ENCODE data around the gene DES. TPM values are rescaled to one million over a fixed set of nuclear protein-coding genes. Genes with fewer than 3 reads are reported as not detected.

The DES gene
- total and polyA plus RNA-seq, 2 of the 13 experiments (the other 11 are each of a cell fraction or from before 2014, with no cell fraction given) = not detected

DNA sequence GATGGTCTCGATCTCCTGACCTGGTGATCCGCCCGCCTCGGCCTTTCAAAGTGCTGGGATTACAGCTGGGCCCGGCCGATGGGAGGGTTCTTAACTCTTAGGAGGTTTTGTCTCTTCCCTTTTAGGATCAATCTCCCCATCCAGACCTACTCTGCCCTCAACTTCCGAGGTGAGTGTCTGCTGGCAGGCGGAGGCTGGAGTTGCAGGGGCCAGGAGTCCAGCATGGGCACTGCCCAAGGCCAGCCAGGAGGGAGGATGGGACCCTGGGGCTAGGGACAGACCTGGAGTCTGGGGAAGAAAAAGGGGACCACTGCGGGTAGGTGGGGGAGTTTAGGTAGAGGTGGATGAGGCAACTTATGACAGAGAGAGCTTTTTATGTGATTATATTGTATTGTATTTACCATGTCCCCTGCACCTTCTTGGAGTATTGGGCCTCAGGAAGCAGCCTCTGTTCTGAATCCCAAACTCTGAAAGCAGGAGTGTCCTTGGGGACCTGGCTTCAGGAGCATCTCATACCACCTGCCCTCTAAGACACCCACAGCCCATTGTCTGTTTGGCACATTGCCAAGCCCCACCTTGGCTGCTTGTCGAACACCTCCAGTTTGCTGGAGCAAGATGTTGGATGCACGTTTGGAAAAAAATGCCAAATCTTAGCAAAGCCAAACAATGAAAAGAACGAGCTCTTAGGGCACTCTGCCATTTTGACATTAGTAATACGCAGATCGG lies 5.6 kb downstream of the DES start:
- Histone ChIP-seq H4K20me1 (ENCODE audit: insufficient read depth, low read length) (no peaks in the 10 kb centered on the region), H3K79me2 (ENCODE audit: insufficient read depth, low read length) (no peaks in the 10 kb centered on the region), H3K27ac (ENCODE audit: extremely low read length, insufficient read depth, low read length) (no peak overlapping the region), H3K9ac (ENCODE audit: insufficient read depth, low read depth, low read length) (no peak overlapping the region), H3K36me3 (replicated peaks in 1 of 2; ENCODE audit: control insufficient read depth in 1 of 2, insufficient read depth in 2 of 2, low read length in 2 of 2) (no peaks in the 10 kb centered on the region), H3K4me3 (replicated peaks in 1 of 3; ENCODE audit: insufficient read depth in 1 of 3, low read depth in 2 of 3, low read length in 3 of 3) (no peak overlapping the region), H3K9me3 (ENCODE audit: low read length) (no peaks in the 10 kb centered on the region), H3K27me3 (ENCODE audit: control insufficient read depth in 1 of 2, insufficient read depth in 2 of 2, low read length in 2 of 2) (peaks cover 2 to 57% of the 10 kb centered on the region in 2 experiments; a peak in 4 of 5 replicates), H2AFZ (ENCODE audit: low read length) (no peak overlapping the region), H3K4me1 (ENCODE audit: insufficient read depth, low read length) (peaks cover 5% of the 10 kb centered on the region; the same call in 1 of the 2 replicates), H3K4me2 (ENCODE audit: low read depth, low read length) (no peak overlapping the region)
- FAIRE-seq = no peak
- no peak for DNase-seq (ENCODE audit: low spot score)
- ChIA-PET POLR2A (no interaction called here), CTCF (ENCODE audit: low intra/inter-chr PET ratio, low total read pairs) (no interaction called here)
- 22% methylated on average over 14 of the region's 14 CpGs for WGBS (ENCODE audit: low lambda C conversion rate)
- TF ChIP-seq, protein P1, sequence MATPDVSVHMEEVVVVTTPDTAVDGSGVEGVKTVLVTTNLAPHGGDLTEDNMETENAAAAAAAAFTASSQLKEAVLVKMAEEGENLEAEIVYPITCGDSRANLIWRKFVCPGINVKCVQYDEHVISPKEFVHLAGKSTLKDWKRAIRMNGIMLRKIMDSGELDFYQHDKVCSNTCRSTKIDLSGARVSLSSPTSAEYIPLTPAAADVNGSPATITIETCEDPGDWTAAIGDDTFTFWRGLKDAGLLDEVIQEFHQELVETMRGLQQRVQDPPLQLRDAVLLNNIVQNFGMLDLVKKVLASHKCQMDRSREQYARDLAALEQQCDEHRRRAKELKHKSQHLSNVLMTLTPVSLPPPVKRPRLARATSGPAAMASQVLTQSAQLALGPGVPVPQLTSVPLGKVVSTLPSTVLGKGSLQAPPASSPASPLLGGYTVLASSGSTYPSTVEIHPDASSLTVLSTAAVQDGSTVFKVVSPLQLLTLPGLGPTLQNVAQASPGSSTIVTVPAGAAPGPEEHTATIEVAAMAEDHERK (CRISPR knock-in tag; IDR thresholded peaks at IDR 0.05; ENCODE audit: low read depth) = no peak
- TF ChIP-seq ZNF546 (CRISPR knock-in tag; conservative IDR thresholded peaks at IDR 0.05) = no peak
- TF ChIP-seq NFE2L2 (IDR thresholded peaks at IDR 0.05; ENCODE audit: low read length) = no peak
- peak; percentile 86 for TF ChIP-seq LCORL (IDR thresholded peaks at IDR 0.05)
- no peak for TF ChIP-seq LCORL (CRISPR knock-in tag; IDR thresholded peaks at IDR 0.05)
- intact Hi-C loops (cut with micrococcal nuclease; ENCODE audit: unreplicated experiment) (no loop called here), in situ Hi-C loops (cut with HindIII; ENCODE audit: extremely low pct_ligation_motif_present, low pct_unique_long_range_greater_than_20kb) (no loop called here)
- BruUV-seq (replicated peaks) = no TSS peak
- no peak for ATAC-seq

All from HepG2 (cell line).